Mucosa of descending colon (tissue), 3 donors: ENCODE measurements around the gene PCNX1. TPM values are rescaled to one million over a fixed set of nuclear protein-coding genes. Genes with fewer than 3 reads are reported as not detected.
A peak's percentile ranks its signal among the peaks of the same experiment; 100 is the strongest.

Experiments used
- ATAC-seq: fragments of 200-7000 bp; cut with Tn5 transposase; one replicate; pipeline ENCODE4 v1.9.1; 2020; ENCODE audit warnings: mild to moderate bottlenecking, moderate library complexity
- DNase-seq, 3 donors: peaks; one replicate each; pipeline ENCODE4 v3.0.0-alpha.2; 2020
- H3K36me3 ChIP-seq: fragments of 200-600 bp; one replicate; pipeline ENCODE4 v1.8.0; 2021; ENCODE audit warnings: low read depth, mild to moderate bottlenecking
- H3K4me1 ChIP-seq: fragments of 200-600 bp; one replicate; pipeline ENCODE4 v1.8.0; 2021; ENCODE audit warnings: low read depth, mild to moderate bottlenecking
- H3K4me3 ChIP-seq: fragments of 200-600 bp; one replicate; pipeline ENCODE4 v1.8.0; 2021; ENCODE audit warnings: mild to moderate bottlenecking
- H3K9me3 ChIP-seq: fragments of 200-600 bp; one replicate; pipeline ENCODE4 v1.8.0; 2021; ENCODE audit warnings: mild to moderate bottlenecking
- intact Hi-C, 2 donors: fragments of 100-400 bp; cut with DNase I in 1 of 2; cut with micrococcal nuclease in 1 of 2; formaldehyde crosslinking; loops; one replicate each; pipeline versions ENCODE4 v1.11.0 to v1.11.1; 2022; cut with DNase I, micrococcal nuclease
- total RNA-seq, 3 donors: library from RNA; stranded (reverse); fragmentation: NEBNext Ultra II Directional in 2 of 3; extraction: Animal tissue kit (Norgen Biotek cat#: 25700) in 2 of 3; gene quantifications; one replicate each; pipeline versions ENCODE4 v1.2.1 to v1.2.4, GENCODE V29; 2021 to 2023
- TF ChIP-seq, protein P1 (sequence below): fragments of 200-600 bp; IDR thresholded peaks from one replicate; pipeline ENCODE4 v1.8.0; 2022; ENCODE audit warnings: antibody characterized with exemption, mild to moderate bottlenecking
- donor health status: DM: no; HTN: no; CAD: no; lungs with moderate emphysema.
- donor health status: DM: no; HTN: no; CAD: no.
- donor health status: DM: no; HTN: yes; CAD: no.

Gene PCNX1
- total RNA-seq, 3 donors from 2014 or later, result 27.5 to 49.4 (median 33.5) TPM

DNA sequence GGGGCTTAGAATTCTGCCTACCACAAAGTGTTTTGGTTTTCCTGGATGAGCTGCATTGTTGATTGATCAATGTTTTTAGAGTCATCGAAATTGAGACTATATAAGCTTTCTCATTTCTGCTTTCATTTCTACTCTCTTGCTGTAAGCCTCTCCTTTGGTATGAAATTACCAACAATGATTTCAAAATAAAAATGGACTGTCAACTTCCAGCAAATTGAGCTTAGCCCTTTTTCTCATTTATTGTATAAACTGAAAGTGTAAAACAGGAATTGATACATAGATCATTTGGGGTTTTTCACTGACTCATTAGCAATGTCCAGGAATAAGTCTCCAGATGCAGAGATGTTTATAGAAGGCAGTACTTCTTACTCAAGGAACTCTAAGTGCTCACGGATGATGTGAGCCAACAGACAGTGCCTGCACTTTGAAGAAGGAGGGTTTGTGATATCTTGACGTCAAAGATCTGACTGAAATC, 20.0 kb upstream of the PCNX1 start:
- Histone ChIP-seq H3K9me3 (no peaks in the 10 kb centered on the region), H3K4me1 (no peaks in the 10 kb centered on the region), H3K36me3 (no peaks in the 10 kb centered on the region), H3K4me3 (no peak overlapping the region)
- ATAC-seq (peak; percentile 69), DNase-seq (no peak)
- TF ChIP-seq, protein P1, sequence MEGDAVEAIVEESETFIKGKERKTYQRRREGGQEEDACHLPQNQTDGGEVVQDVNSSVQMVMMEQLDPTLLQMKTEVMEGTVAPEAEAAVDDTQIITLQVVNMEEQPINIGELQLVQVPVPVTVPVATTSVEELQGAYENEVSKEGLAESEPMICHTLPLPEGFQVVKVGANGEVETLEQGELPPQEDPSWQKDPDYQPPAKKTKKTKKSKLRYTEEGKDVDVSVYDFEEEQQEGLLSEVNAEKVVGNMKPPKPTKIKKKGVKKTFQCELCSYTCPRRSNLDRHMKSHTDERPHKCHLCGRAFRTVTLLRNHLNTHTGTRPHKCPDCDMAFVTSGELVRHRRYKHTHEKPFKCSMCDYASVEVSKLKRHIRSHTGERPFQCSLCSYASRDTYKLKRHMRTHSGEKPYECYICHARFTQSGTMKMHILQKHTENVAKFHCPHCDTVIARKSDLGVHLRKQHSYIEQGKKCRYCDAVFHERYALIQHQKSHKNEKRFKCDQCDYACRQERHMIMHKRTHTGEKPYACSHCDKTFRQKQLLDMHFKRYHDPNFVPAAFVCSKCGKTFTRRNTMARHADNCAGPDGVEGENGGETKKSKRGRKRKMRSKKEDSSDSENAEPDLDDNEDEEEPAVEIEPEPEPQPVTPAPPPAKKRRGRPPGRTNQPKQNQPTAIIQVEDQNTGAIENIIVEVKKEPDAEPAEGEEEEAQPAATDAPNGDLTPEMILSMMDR, result no peak
- intact Hi-C loops, result no loop called here

DNA sequence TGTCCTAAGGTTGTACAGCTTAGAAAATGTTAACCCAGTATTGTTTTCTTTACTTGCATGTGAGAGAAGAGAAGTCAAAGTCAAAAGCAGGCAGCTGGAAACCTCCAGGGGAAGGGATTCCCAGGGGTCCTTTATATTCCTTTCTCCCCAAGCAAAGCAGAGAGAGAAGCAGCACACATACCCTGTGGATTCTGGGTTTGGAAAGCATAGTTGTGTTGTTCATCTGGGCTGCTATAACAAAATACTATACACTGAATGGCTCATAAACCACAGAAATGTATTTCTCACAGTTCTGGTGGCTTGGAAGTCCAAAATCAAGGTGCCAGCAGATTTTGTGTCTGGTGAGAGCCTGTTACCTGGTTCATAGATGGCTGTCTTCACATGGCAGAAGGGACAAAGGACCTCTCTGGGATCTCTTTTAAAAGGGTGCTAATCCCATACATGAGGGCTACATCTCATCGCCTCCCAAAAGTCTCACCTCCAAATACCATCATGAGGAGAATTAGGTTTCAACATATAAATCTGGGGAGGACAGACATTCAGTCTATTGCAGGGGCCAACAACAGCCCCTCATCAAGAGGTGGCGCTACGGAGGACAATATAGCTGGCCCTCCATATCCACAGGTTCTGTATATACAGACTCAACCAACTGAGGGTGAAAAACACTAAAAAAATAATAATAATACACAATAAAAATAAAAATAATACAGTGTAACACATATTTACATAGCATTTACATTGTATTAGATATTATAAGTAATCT, 19.3 kb upstream of the PCNX1 start:
- intact Hi-C loops, result no loop called here
- Histone ChIP-seq H3K4me1 (no peaks in the 10 kb centered on the region), H3K9me3 (no peaks in the 10 kb centered on the region), H3K36me3 (no peaks in the 10 kb centered on the region), H3K4me3 (no peak overlapping the region)
- TF ChIP-seq, protein P1, result no peak
- ATAC-seq, result no peak
- DNase-seq, result no peak

DNA sequence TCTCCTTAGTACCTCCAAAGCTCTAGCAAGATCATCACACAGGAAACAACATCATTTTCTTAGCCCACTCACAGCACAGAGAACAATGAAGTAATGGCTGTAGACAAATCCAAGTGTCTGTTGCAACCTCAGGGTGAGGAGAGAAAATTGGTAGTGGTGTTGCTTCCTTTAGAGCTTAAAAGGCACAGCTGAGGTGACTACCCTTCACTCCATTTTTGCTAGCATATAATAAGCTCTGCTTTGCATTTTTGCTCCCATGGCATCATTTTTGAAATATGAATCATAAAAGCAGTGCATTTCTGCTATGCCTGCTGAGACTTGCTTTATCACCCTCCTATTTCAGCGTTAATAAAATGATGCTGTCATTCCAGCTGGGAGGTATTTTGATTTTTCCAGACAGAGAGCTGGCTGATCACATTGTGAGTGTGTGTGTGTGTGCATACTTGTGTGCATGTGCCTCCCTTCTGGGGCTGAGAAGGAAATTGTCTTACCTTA, 18.5 kb upstream of the PCNX1 start:
- Histone ChIP-seq H3K4me1 (no peaks in the 10 kb centered on the region), H3K4me3 (no peak overlapping the region), H3K36me3 (no peaks in the 10 kb centered on the region), H3K9me3 (no peaks in the 10 kb centered on the region)
- no peak for ATAC-seq
- intact Hi-C loops, result no loop called here
- TF ChIP-seq, protein P1, result no peak
- DNase-seq, result no peak

DNA sequence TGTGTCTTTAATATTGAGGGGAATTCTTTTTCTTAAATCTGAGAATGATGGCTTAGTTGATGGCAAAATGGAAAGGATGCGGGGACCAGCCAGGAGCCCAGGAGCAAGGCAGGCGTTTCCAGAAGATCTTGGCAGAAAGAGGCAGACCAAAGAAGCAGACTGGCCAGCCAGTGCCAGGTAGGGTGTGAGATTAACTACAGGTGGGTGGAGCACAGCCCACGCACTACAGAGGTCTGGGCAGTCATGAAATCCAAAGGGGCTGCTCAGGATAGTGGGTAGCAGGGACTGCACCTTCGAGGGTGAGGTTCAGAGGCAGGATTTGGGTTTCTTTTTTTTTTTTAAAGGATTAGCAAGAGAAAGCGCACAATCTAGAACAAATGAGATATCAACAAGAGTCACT, 17.7 kb upstream of the PCNX1 start:
- no peak overlapping the region for H3K4me3 ChIP-seq
- ATAC-seq, result no peak
- DNase-seq, result no peak
- H3K4me1 ChIP-seq, result no peaks in the 10 kb centered on the region
- H3K36me3 ChIP-seq, result no peaks in the 10 kb centered on the region
- TF ChIP-seq, protein P1, result no peak
- intact Hi-C loops, result no loop called here
- H3K9me3 ChIP-seq, result no peaks in the 10 kb centered on the region

DNA sequence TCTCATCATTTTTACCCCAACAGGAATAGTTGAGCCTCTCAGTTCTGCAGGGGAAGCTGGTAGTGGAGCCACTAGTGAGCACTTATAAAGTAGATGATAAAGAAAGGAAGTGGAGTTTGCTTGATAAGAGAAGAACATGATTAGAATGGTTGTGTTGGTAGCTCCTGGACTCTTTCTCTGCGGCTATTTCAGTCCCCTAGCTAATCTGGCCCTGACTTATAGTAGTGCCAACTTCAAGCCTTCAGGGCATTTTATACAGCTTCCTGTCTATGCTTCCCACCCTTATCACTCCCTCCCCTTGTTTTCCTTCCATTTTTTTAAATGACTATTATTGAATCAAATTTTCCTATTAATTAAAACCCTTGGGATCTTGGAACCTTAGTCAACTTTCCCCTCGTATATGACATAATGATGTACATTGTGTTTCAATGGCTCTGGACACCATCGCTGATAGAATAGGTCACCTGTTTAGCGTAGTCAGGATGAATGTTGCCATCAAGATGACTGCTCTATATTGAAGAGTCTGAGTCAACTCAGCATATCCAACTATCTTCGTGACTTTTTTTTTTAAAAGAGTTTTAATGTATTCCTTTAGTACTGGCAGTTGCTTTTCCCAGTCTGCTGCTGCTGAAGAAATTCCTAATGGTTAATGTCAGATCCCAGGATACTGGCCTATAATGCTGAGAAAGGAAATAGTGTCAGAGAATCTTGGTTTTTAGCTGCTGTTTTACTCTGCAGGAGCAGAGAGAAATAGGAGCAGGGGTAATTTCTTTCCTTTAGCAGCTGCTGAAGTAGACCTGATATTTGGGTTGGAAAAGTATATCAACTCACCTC, 16.2 kb upstream of the PCNX1 start:
- ATAC-seq (no peak), DNase-seq (no peak)
- H3K9me3 ChIP-seq, result no peaks in the 10 kb centered on the region
- no peaks in the 10 kb centered on the region for H3K36me3 ChIP-seq
- no peak overlapping the region for H3K4me3 ChIP-seq
- intact Hi-C loops, result no loop called here
- no peaks in the 10 kb centered on the region for H3K4me1 ChIP-seq
- TF ChIP-seq, protein P1, result no peak
